ENCODE measurements around the gene CD19.

The CD19 gene

GRCh38 chr16:28983644-28984043 lies 51.9 kb downstream of the CD19 start:
- DNase-seq: no peak

- no peak for DNase-seq
Measured at GRCh38 chr16:28984091-28984490, 52.3 kb downstream of the CD19 start.

- no peak for DNase-seq
Measured at GRCh38 chr16:28984619-28985135, 52.9 kb downstream of the CD19 start, which contains the start of gene LAT. TSS of gene LAT (plus strand) at chr16:28985052. CDS start at chr16:28985418, 366 bp downstream.

GRCh38 chr16:28985211-28986041 lies 53.7 kb downstream of the CD19 start:
- no peak for DNase-seq

GRCh38 chr16:28986046-28986445 lies 54.3 kb downstream of the CD19 start:
- no peak for DNase-seq

- DNase-seq: no peak
Measured at GRCh38 chr16:28986492-28986891, 54.7 kb downstream of the CD19 start.

GRCh38 chr16:28987170-28987853 lies 55.5 kb downstream of the CD19 start:
- no peak for DNase-seq

Measured in islet precursor cell (in vitro differentiated cells).